Vagina (tissue), 2 donors: ENCODE data around the gene CACNA1C. TPM values are rescaled to one million over a fixed set of nuclear protein-coding genes. Genes with fewer than 3 reads are reported as not detected.

ENCODE experiments used
- DNase-seq, 2 donors: peaks; one replicate each; pipeline ENCODE4 v3.0.0-alpha.2; 2017; ENCODE audit errors: extremely low spot score in 2 of 2
- H3K27ac ChIP-seq: fragments of 200-600 bp; sonication (generic); one replicate; pipeline ENCODE4 v1.5.1; 2019
- H3K27me3 ChIP-seq: fragments of 200-600 bp; sonication (generic); one replicate; pipeline ENCODE4 v1.5.1; 2019
- H3K36me3 ChIP-seq, 2 donors: fragments of 200-600 bp; sonication (generic); one replicate each; pipeline ENCODE4 v1.5.1; 2017 to 2019
- H3K4me1 ChIP-seq: fragments of 200-600 bp; sonication (generic); one replicate; pipeline ENCODE4 v1.5.1; 2019
- H3K4me3 ChIP-seq, 2 donors: fragments of 200-600 bp; sonication (generic); 1 replicate in 1 of 2; 2 replicates in 1 of 2; pipeline ENCODE4 v1.5.1; 2016 to 2019
- H3K9me3 ChIP-seq: fragments of 200-600 bp; sonication (generic); one replicate; pipeline ENCODE4 v1.5.1; 2019
- POLR2A ChIP-seq, 2 donors: fragments of 450-650 bp; IDR thresholded peaks; one replicate each; pipeline ENCODE4 v1.6.1; 2017; ENCODE audit warnings: antibody characterized with exemption in 2 of 2, mild to moderate bottlenecking in 2 of 2, moderate library complexity in 2 of 2
- POLR2AphosphoS5 ChIP-seq, 2 donors: sonication (generic); formaldehyde crosslinking; IDR thresholded peaks; one replicate each; pipeline ENCODE4 v1.9.0; 2017; ENCODE audit warnings: antibody characterized with exemption in 2 of 2, mild to moderate bottlenecking in 2 of 2, low read depth in 1 of 2; ENCODE audit not compliant: insufficient read depth in 1 of 2
- intact Hi-C: fragments of 100-400 bp; cut with DNase I; formaldehyde crosslinking; loops from one replicate; pipeline ENCODE4 v1.15.1; 2023
- total RNA-seq: library from RNA; depleted of rRNA; stranded (reverse); fragments of >200 nt; gene quantifications from one replicate; pipeline ENCODE4 v1.2.3, GENCODE V29; 2016
- TF ChIP-seq, protein P1 (sequence below), 3 experiments: fragments of 450-650 bp in 2 of 3; fragments of 200-600 bp in 1 of 3; sonication (generic) in 1 of 3; IDR thresholded peaks; one replicate each; pipeline ENCODE4 v1.5.1; 2017 to 2019; ENCODE audit warnings: antibody characterized with exemption in 3 of 3, mild to moderate bottlenecking in 2 of 3, moderate library complexity in 2 of 3

Gene CACNA1C
- total RNA-seq, 1 donor from 2014 or later, result 9.8 TPM

DNA sequence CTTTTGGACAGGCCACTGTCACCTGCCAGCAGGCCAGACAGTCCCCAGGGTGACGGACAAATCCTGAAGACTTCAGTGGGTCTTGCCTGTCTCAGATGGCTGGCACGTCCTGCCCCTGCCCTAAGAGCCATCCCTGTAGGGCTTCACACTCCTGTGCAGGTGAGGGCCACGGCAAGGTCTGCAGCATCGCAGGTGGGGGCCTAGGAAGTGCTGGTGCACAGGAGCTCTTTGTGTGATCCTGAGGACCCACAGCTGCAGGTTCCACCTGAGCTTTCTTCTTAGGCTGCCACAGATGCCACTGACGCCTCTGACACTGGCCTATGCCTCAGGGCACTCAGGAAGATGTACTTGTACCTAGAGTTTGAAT lies 633.5 kb downstream of the CACNA1C start:
- TF ChIP-seq, protein P1, sequence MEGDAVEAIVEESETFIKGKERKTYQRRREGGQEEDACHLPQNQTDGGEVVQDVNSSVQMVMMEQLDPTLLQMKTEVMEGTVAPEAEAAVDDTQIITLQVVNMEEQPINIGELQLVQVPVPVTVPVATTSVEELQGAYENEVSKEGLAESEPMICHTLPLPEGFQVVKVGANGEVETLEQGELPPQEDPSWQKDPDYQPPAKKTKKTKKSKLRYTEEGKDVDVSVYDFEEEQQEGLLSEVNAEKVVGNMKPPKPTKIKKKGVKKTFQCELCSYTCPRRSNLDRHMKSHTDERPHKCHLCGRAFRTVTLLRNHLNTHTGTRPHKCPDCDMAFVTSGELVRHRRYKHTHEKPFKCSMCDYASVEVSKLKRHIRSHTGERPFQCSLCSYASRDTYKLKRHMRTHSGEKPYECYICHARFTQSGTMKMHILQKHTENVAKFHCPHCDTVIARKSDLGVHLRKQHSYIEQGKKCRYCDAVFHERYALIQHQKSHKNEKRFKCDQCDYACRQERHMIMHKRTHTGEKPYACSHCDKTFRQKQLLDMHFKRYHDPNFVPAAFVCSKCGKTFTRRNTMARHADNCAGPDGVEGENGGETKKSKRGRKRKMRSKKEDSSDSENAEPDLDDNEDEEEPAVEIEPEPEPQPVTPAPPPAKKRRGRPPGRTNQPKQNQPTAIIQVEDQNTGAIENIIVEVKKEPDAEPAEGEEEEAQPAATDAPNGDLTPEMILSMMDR (IDR thresholded peaks at IDR 0.05), result no peak
- TF ChIP-seq POLR2AphosphoS5 (IDR thresholded peaks at IDR 0.05; ENCODE audit: insufficient read depth in 1 of 2, low read depth in 1 of 2), result no peak
- Histone ChIP-seq H3K4me3 (no peak overlapping the region), H3K27me3 (no peaks in the 10 kb centered on the region), H3K27ac (no peak overlapping the region), H3K9me3 (no peaks in the 10 kb centered on the region), H3K4me1 (peaks cover 7% of the 10 kb centered on the region), H3K36me3 (no peaks in the 10 kb centered on the region)
- intact Hi-C loops, result no loop called here
- peak; percentile 77 to 79 for DNase-seq

GRCh38 chr12:2687058-2687457 lies 634.3 kb downstream of the CACNA1C start:
- Histone ChIP-seq H3K9me3 (no peaks in the 10 kb centered on the region), H3K4me1 (peaks cover 14% of the 10 kb centered on the region), H3K4me3 (no peak overlapping the region), H3K27ac (no peak overlapping the region), H3K27me3 (no peaks in the 10 kb centered on the region), H3K36me3 (no peaks in the 10 kb centered on the region)
- peak in 1 of 2 donors; percentile 55 for DNase-seq
- intact Hi-C loops, result no loop called here
- TF ChIP-seq POLR2AphosphoS5 (IDR thresholded peaks at IDR 0.05; ENCODE audit: insufficient read depth in 1 of 2, low read depth in 1 of 2), result no peak
- TF ChIP-seq, protein P1 (IDR thresholded peaks at IDR 0.05), result no peak
- TF ChIP-seq POLR2A (IDR thresholded peaks at IDR 0.05), result no peak

GRCh38 chr12:2687726-2688125 lies 634.9 kb downstream of the CACNA1C start:
- TF ChIP-seq POLR2AphosphoS5 (IDR thresholded peaks at IDR 0.05; ENCODE audit: insufficient read depth in 1 of 2, low read depth in 1 of 2) (no peak), POLR2A (IDR thresholded peaks at IDR 0.05) (no peak)
- no peaks in the 10 kb centered on the region for H3K36me3 ChIP-seq
- peak; percentile 6 to 64 for DNase-seq
- H3K4me3 ChIP-seq, result no peak overlapping the region
- intact Hi-C loops, result no loop called here
- H3K27ac ChIP-seq, result no peak overlapping the region
- no peaks in the 10 kb centered on the region for H3K27me3 ChIP-seq
- peaks cover 14% of the 10 kb centered on the region for H3K4me1 ChIP-seq
- H3K9me3 ChIP-seq, result no peaks in the 10 kb centered on the region

GRCh38 chr12:2688381-2688931 lies 635.7 kb downstream of the CACNA1C start:
- H3K9me3 ChIP-seq, result no peaks in the 10 kb centered on the region
- TF ChIP-seq POLR2AphosphoS5 (IDR thresholded peaks at IDR 0.05; ENCODE audit: insufficient read depth in 1 of 2, low read depth in 1 of 2), result no peak
- TF ChIP-seq, protein P1 (IDR thresholded peaks at IDR 0.05), result no peak
- no peak for TF ChIP-seq POLR2A (IDR thresholded peaks at IDR 0.05)
- H3K36me3 ChIP-seq, result no peaks in the 10 kb centered on the region
- H3K27ac ChIP-seq, result no peak overlapping the region
- intact Hi-C loops, result no loop called here
- H3K4me1 ChIP-seq, result peaks cover 14% of the 10 kb centered on the region
- peak in 1 of 2 donors; percentile 74 for DNase-seq
- no peak overlapping the region for H3K4me3 ChIP-seq
- H3K27me3 ChIP-seq, result no peaks in the 10 kb centered on the region

DNA sequence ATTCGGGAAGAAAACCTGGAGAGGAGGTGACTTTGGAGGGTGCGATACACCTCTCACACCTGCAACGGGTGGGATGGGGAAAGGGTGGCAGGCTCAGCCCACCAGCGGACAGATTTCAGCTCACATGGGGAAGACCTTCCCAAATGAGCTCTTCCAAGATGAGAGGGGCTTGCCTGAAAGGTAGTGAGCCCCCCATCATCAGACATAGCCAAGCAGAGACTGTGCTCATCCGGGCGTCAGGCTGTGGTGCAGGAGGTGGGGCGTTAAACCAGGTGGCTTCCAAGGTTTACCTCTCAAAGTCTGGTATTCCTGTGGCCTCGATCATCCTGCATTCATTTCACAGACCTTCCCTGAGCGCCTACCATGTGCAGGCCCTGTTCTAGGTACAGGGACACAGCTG lies 636.6 kb downstream of the CACNA1C start:
- Histone ChIP-seq H3K4me3 (no peak overlapping the region), H3K27me3 (no peaks in the 10 kb centered on the region), H3K27ac (no peak overlapping the region), H3K4me1 (peaks cover 14% of the 10 kb centered on the region), H3K36me3 (no peaks in the 10 kb centered on the region), H3K9me3 (no peaks in the 10 kb centered on the region)
- DNase-seq, result peak; percentile 58 to 93
- no peak for TF ChIP-seq POLR2A (IDR thresholded peaks at IDR 0.05)
- TF ChIP-seq POLR2AphosphoS5 (IDR thresholded peaks at IDR 0.05; ENCODE audit: insufficient read depth in 1 of 2, low read depth in 1 of 2), result no peak
- TF ChIP-seq, protein P1 (IDR thresholded peaks at IDR 0.05), result no peak
- intact Hi-C loops, result no loop called here
